Mesothelial cell of epicardium (in vitro differentiated cells): Measurements from ENCODE around the gene ATG101. TPM values are rescaled to one million over a fixed set of nuclear protein-coding genes. Genes with fewer than 3 reads are reported as not detected.

Experiments
- DNase-seq, 2 experiments: peaks; one replicate each; pipeline ENCODE4 v3.0.0; 2021; ENCODE audit warnings: low spot score in 2 of 2; ENCODE audit not compliant: unreplicated experiment in 2 of 2
- H3K27ac Mint-ChIP-seq: 2 replicates; pipeline ENCODE4 v1.8.0; 2021; ENCODE audit warnings: mixed read lengths
- H3K27me3 Mint-ChIP-seq: 2 replicates; pipeline ENCODE4 v1.8.0; 2021; ENCODE audit warnings: low read depth, mixed read lengths
- H3K36me3 Mint-ChIP-seq: 2 replicates; pipeline ENCODE4 v1.8.0; 2021; ENCODE audit warnings: mixed read lengths
- H3K4me1 Mint-ChIP-seq: 2 replicates; pipeline ENCODE4 v1.8.0; 2021; ENCODE audit warnings: mixed read lengths
- H3K4me3 Mint-ChIP-seq: 2 replicates; pipeline ENCODE4 v1.8.0; 2021; ENCODE audit warnings: mild to moderate bottlenecking, moderate library complexity, mixed read lengths
- H3K9me3 Mint-ChIP-seq: 2 replicates; pipeline ENCODE4 v1.8.0; 2021; ENCODE audit warnings: mixed read lengths
- CTCF ChIP-seq: fragments of 200-600 bp; sonication (generic); IDR thresholded peaks from one replicate; pipeline ENCODE4 v1.5.0; 2021; ENCODE audit warnings: antibody characterized with exemption; ENCODE audit not compliant: unreplicated experiment
- total RNA-seq: library from RNA; stranded (reverse); gene quantifications from 3 replicates; pipeline ENCODE4 v1.2.1, GENCODE V29; 2021

ATG101 gene
- total RNA-seq, 1 donor from 2014 or later, result 32.8 TPM

- no peaks in the 10 kb centered on the region for H3K9me3 Mint-ChIP-seq
- H3K27me3 Mint-ChIP-seq, result peaks cover 25% of the 10 kb centered on the region
- H3K36me3 Mint-ChIP-seq, result no peaks in the 10 kb centered on the region
- no peak for DNase-seq
- H3K4me1 Mint-ChIP-seq, result peaks cover 18% of the 10 kb centered on the region
- peak overlapping the region; percentile 67 for H3K4me3 Mint-ChIP-seq
- H3K27ac Mint-ChIP-seq, result peak overlapping the region; percentile 34
- peak; percentile 58 for TF ChIP-seq CTCF
Measured at GRCh38 chr12:52023976-52024688, 45.6 kb upstream of the ATG101 start.

- Mint-ChIP-seq H3K36me3 (no peaks in the 10 kb centered on the region), H3K4me1 (peaks cover 21% of the 10 kb centered on the region), H3K27ac (no peak overlapping the region), H3K4me3 (no peak overlapping the region), H3K27me3 (peaks cover 27% of the 10 kb centered on the region), H3K9me3 (no peaks in the 10 kb centered on the region)
- no peak for TF ChIP-seq CTCF
- no peak for DNase-seq
Measured at GRCh38 chr12:52024845-52025230, 44.9 kb upstream of the ATG101 start.

GRCh38 chr12:52026263-52026662, 43.5 kb upstream of the ATG101 start:
- Mint-ChIP-seq H3K9me3 (no peaks in the 10 kb centered on the region), H3K4me3 (no peak overlapping the region), H3K4me1 (peaks cover 14% of the 10 kb centered on the region), H3K36me3 (no peaks in the 10 kb centered on the region), H3K27me3 (peaks cover 18% of the 10 kb centered on the region), H3K27ac (no peak overlapping the region)
- no peak for TF ChIP-seq CTCF
- no peak for DNase-seq

- Mint-ChIP-seq H3K4me1 (peaks cover 18% of the 10 kb centered on the region), H3K27ac (no peak overlapping the region), H3K9me3 (no peaks in the 10 kb centered on the region)
Measured at GRCh38 chr12:52027085-52027843, 42.5 kb upstream of the ATG101 start.

GRCh38 chr12:52029685-52030084, 40.1 kb upstream of the ATG101 start:
- Mint-ChIP-seq H3K4me1 (peaks cover 26% of the 10 kb centered on the region), H3K27me3 (peaks cover 11% of the 10 kb centered on the region), H3K9me3 (no peaks in the 10 kb centered on the region), H3K36me3 (no peaks in the 10 kb centered on the region), H3K4me3 (no peak overlapping the region), H3K27ac (no peak overlapping the region)
- no peak for DNase-seq
- TF ChIP-seq CTCF, result no peak

More at GRCh38 chr12:52027085-52027843, 42.5 kb upstream of the ATG101 start:
- H3K4me3 Mint-ChIP-seq, result no peak overlapping the region
- no peak for DNase-seq
- TF ChIP-seq CTCF, result no peak
- H3K27me3 Mint-ChIP-seq, result peaks cover 11% of the 10 kb centered on the region
- H3K36me3 Mint-ChIP-seq, result no peaks in the 10 kb centered on the region
